GM19455 (cell line): Measurements from ENCODE around the gene NHEJ1.

Experiments
- ATAC-seq: cut with Tn5 transposase; IDR thresholded peaks from one replicate; pipeline ENCODE4 v1.9.1; 2021; ENCODE audit not compliant: unreplicated experiment

The NHEJ1 gene

GRCh38 chr2:219125225-219125885 lies 35.3 kb downstream of the NHEJ1 start:
- ATAC-seq = no peak

- ATAC-seq = no peak
Measured at GRCh38 chr2:219124381-219125110, 36.1 kb downstream of the NHEJ1 start.

- no peak for ATAC-seq
Measured at GRCh38 chr2:219123356-219124135, 37.1 kb downstream of the NHEJ1 start.

GRCh38 chr2:219122202-219122980 lies 38.2 kb downstream of the NHEJ1 start:
- ATAC-seq = no peak

GRCh38 chr2:219120082-219120481 lies 40.5 kb downstream of the NHEJ1 start:
- no peak for ATAC-seq

- no peak for ATAC-seq
Measured at GRCh38 chr2:219119422-219120043, 41.1 kb downstream of the NHEJ1 start.

GRCh38 chr2:219118504-219118903 lies 42.1 kb downstream of the NHEJ1 start:
- ATAC-seq = no peak

- ATAC-seq = no peak
Measured at GRCh38 chr2:219116776-219117646, 43.6 kb downstream of the NHEJ1 start.

GRCh38 chr2:219112651-219113338 lies 47.8 kb downstream of the NHEJ1 start:
- ATAC-seq = no peak

GRCh38 chr2:219112062-219112406 lies 48.6 kb downstream of the NHEJ1 start:
- no peak for ATAC-seq

GRCh38 chr2:219111375-219112061 lies 49.1 kb downstream of the NHEJ1 start:
- no peak for ATAC-seq

GRCh38 chr2:219109471-219109870 lies 51.1 kb downstream of the NHEJ1 start:
- ATAC-seq = no peak

GRCh38 chr2:219107758-219108157 lies 52.9 kb downstream of the NHEJ1 start:
- no peak for ATAC-seq

GRCh38 chr2:219106251-219106650 lies 54.4 kb downstream of the NHEJ1 start:
- ATAC-seq = no peak

GRCh38 chr2:219104107-219105035 lies 56.2 kb downstream of the NHEJ1 start:
- ATAC-seq = no peak

- ATAC-seq = no peak
Measured at GRCh38 chr2:219099329-219099728, 61.3 kb downstream of the NHEJ1 start.

GRCh38 chr2:219095406-219095935 lies 65.1 kb downstream of the NHEJ1 start:
- ATAC-seq = no peak
